IMR-90 (cell line): ENCODE measurements around the gene PLA2G4C.

Experiments used
- BHLHE40 ChIP-seq: fragments of 150-350 bp; IDR thresholded peaks from 2 replicates; pipeline ENCODE4 v1.6.1; 2016; ENCODE audit warnings: mild to moderate bottlenecking, low read depth, low read length
- CEBPB ChIP-seq: IDR thresholded peaks from 2 replicates; pipeline ENCODE4 v1.6.1; 2012; ENCODE audit warnings: low read depth, low read length, improper control_type of control experiment
- CHD1 ChIP-seq: IDR thresholded peaks from 2 replicates; pipeline ENCODE4 v1.6.1; 2012; ENCODE audit warnings: low read depth, low read length, improper control_type of control experiment
- MAFK ChIP-seq: IDR thresholded peaks from 2 replicates; pipeline ENCODE4 v1.6.1; 2012; ENCODE audit warnings: low read depth, low read length, improper control_type of control experiment
- POLR2A ChIP-seq: IDR thresholded peaks from 2 replicates; pipeline ENCODE4 v1.6.1; 2012; ENCODE audit warnings: mild to moderate bottlenecking, low read depth, low read length
- RAD21 ChIP-seq: IDR thresholded peaks from 2 replicates; pipeline ENCODE4 v1.6.1; 2012; ENCODE audit warnings: low read length, improper control_type of control experiment
- RCOR1 ChIP-seq: IDR thresholded peaks from 2 replicates; pipeline ENCODE4 v1.6.1; 2012; ENCODE audit warnings: mild to moderate bottlenecking, low read length, improper control_type of control experiment; ENCODE audit not compliant: insufficient replicate concordance
- RFX5 ChIP-seq: IDR thresholded peaks from 2 replicates; pipeline ENCODE4 v1.8.0; 2012; ENCODE audit warnings: low read depth, mild to moderate bottlenecking, low read length, moderate library complexity
- SMC3 ChIP-seq: fragments of 150-350 bp; IDR thresholded peaks from 2 replicates; pipeline ENCODE4 v1.6.1; 2016; ENCODE audit warnings: low read depth, mild to moderate bottlenecking, antibody characterized with exemption, low read length, moderate library complexity
- TF ChIP-seq, protein P1 (sequence below): conservative IDR thresholded peaks from 2 replicates; pipeline ENCODE4 v1.5.1; 2012; ENCODE audit warnings: mild to moderate bottlenecking, low read depth, low read length, improper control_type of control experiment
- TF ChIP-seq, protein P2 (sequence below): fragments of 150-350 bp; IDR thresholded peaks from 2 replicates; pipeline ENCODE4 v1.6.1; 2016; ENCODE audit warnings: low read depth, mild to moderate bottlenecking, low read length, moderate library complexity, borderline replicate concordance
- TF ChIP-seq, protein P3 (sequence below): fragments of 150-350 bp; IDR thresholded peaks from 2 replicates; pipeline ENCODE4 v1.6.1; 2017; ENCODE audit warnings: mild to moderate bottlenecking, antibody characterized with exemption, low read length, low read depth

DNA sequence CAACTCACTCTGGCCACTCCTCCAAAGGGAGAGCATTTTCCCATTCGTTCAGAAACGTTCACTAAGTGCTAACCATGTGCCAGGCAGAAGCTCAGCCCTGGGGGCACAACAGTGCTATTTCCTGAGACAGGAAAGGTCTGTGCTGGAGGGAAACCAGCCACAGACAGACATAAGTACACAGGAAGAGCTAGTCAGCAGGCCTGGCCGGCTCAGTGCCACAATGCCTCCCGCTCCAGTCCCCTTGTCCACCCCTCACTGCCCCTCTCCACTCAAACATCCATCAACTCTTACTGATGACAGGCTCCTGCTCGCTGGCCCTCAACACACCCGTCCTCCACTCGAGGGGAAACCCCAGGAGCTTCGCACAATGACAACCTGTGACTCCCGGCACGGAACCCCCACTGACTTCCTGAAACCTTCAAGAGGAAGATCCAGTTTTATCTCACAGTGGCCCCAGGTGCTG is 11.3 kb upstream of the PLA2G4C start:
- TF ChIP-seq POLR2A (no peak), RFX5 (no peak), CHD1 (no peak), SMC3 (no peak), CEBPB (no peak), BHLHE40 (no peak), RAD21 (no peak), MAFK (no peak), RCOR1 (no peak)
- TF ChIP-seq, protein P1, sequence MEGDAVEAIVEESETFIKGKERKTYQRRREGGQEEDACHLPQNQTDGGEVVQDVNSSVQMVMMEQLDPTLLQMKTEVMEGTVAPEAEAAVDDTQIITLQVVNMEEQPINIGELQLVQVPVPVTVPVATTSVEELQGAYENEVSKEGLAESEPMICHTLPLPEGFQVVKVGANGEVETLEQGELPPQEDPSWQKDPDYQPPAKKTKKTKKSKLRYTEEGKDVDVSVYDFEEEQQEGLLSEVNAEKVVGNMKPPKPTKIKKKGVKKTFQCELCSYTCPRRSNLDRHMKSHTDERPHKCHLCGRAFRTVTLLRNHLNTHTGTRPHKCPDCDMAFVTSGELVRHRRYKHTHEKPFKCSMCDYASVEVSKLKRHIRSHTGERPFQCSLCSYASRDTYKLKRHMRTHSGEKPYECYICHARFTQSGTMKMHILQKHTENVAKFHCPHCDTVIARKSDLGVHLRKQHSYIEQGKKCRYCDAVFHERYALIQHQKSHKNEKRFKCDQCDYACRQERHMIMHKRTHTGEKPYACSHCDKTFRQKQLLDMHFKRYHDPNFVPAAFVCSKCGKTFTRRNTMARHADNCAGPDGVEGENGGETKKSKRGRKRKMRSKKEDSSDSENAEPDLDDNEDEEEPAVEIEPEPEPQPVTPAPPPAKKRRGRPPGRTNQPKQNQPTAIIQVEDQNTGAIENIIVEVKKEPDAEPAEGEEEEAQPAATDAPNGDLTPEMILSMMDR = no peak
- TF ChIP-seq, protein P2, sequence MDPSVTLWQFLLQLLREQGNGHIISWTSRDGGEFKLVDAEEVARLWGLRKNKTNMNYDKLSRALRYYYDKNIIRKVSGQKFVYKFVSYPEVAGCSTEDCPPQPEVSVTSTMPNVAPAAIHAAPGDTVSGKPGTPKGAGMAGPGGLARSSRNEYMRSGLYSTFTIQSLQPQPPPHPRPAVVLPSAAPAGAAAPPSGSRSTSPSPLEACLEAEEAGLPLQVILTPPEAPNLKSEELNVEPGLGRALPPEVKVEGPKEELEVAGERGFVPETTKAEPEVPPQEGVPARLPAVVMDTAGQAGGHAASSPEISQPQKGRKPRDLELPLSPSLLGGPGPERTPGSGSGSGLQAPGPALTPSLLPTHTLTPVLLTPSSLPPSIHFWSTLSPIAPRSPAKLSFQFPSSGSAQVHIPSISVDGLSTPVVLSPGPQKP = no peak
- TF ChIP-seq, protein P3, sequence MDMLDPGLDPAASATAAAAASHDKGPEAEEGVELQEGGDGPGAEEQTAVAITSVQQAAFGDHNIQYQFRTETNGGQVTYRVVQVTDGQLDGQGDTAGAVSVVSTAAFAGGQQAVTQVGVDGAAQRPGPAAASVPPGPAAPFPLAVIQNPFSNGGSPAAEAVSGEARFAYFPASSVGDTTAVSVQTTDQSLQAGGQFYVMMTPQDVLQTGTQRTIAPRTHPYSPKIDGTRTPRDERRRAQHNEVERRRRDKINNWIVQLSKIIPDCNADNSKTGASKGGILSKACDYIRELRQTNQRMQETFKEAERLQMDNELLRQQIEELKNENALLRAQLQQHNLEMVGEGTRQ = no peak
